RWPE2 (cell line): ENCODE results near the gene CDC42.

Experiments used
- ATAC-seq: fragments of 200-7000 bp; cut with Tn5 transposase; 3 replicates; pipeline ENCODE4 v1.9.1; 2021; ENCODE audit warnings: low read depth
- DNase-seq: peaks from one replicate; pipeline ENCODE4 v3.0.0-alpha.2; 2020; ENCODE audit warnings: low spot score
- H3K27ac ChIP-seq: fragments of 450-650 bp; 2 replicates; pipeline ENCODE4 v1.5.1; 2017; ENCODE audit warnings: mild to moderate bottlenecking; ENCODE audit not compliant: poor library complexity, severe bottlenecking
- H3K27me3 ChIP-seq: fragments of 250-450 bp; sonication (Bioruptor Pico); 2 replicates; pipeline ENCODE4 v1.5.1; 2021; ENCODE audit warnings: mild to moderate bottlenecking, moderate library complexity; ENCODE audit not compliant: insufficient read depth, poor library complexity, severe bottlenecking
- H3K36me3 ChIP-seq: fragments of 250-450 bp; sonication (Bioruptor Pico); 2 replicates; pipeline ENCODE4 v1.5.1; 2020; ENCODE audit warnings: low read depth, mild to moderate bottlenecking, moderate library complexity
- H3K4me1 ChIP-seq: fragments of 250-450 bp; sonication (Bioruptor Pico); 2 replicates; pipeline ENCODE4 v1.5.1; 2021; ENCODE audit warnings: mild to moderate bottlenecking, moderate library complexity; ENCODE audit not compliant: insufficient read depth, poor library complexity, severe bottlenecking
- H3K4me3 ChIP-seq: fragments of 250-450 bp; sonication (Bioruptor Pico); 2 replicates; pipeline ENCODE4 v1.5.1; 2021; ENCODE audit warnings: mild to moderate bottlenecking, moderate library complexity; ENCODE audit not compliant: severe bottlenecking
- H3K9me3 ChIP-seq: fragments of 250-450 bp; sonication (Bioruptor Pico); 2 replicates; pipeline ENCODE4 v1.5.1; 2021; ENCODE audit warnings: mild to moderate bottlenecking, moderate library complexity; ENCODE audit not compliant: severe bottlenecking
- CTCF ChIP-seq: fragments of 450-650 bp; IDR thresholded peaks from one replicate; pipeline ENCODE4 v1.5.1; 2017; ENCODE audit warnings: mild to moderate bottlenecking, moderate library complexity; ENCODE audit not compliant: poor library complexity, severe bottlenecking

The CDC42 gene

GRCh38 chr1:22122273-22123070, 70.0 kb downstream of the CDC42 start:
- DNase-seq: no peak
- H3K9me3 ChIP-seq: no peaks in the 10 kb centered on the region
- H3K36me3 ChIP-seq: 0 out of 2 replicates have a peak, but pooled peaks cover 3% of the 10 kb centered on the region
- H3K4me1 ChIP-seq: no peaks in the 10 kb centered on the region
- H3K4me3 ChIP-seq: no peak overlapping the region
- no peak for TF ChIP-seq CTCF
- ATAC-seq: no peak
- H3K27ac ChIP-seq: no peak overlapping the region
- no peaks in the 10 kb centered on the region for H3K27me3 ChIP-seq

DNA sequence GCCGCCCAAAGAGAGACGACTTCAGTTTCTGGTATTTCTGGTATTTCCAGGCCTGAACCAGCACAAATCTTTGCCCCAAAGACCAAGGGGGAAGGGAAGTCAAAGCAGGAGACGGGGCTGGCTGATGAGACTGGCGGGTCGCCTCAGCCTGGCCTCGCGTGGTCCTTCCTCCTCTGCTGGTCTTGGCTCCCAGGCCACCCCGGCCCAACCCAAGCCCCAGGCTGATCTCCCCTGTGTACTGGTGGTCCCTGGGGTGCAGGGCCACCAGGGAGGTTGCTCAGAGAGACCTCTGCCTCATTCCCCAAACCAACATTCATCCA, 70.5 kb downstream of the CDC42 start:
- DNase-seq (no peak), ATAC-seq (no peak)
- no peak for TF ChIP-seq CTCF
- Histone ChIP-seq H3K27ac (no peak overlapping the region), H3K27me3 (no peaks in the 10 kb centered on the region), H3K9me3 (no peaks in the 10 kb centered on the region), H3K36me3 (0 out of 2 replicates have a peak, but pooled peaks cover 3% of the 10 kb centered on the region), H3K4me3 (no peak overlapping the region), H3K4me1 (no peaks in the 10 kb centered on the region)

DNA sequence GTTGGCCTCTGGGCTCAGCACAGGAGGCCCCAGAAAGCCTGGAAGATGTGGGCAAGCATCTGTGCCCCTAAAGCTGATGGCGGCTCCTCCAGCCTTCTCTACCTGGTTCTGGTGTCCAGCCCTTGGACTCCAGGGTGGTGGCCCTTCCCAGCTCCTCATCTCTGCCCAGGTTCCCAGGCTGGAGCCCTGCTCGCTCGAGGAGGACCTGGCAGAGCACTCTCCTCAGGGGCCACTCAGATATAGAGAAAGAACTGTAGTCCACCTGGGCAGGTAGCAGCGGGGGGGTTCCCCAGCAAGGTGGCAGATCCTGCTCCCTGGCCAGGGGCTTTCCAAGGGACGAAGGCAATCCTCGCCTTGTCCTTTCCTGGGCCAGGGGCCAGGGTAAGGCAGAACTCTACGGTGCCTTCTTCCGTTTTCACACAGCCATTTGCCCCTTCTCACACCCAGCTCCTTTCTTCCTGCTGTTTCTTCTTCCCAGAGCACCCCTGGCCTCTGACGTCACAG, 71.4 kb downstream of the CDC42 start:
- DNase-seq (no peak), ATAC-seq (no peak; the same call in 2 of the 3 replicates)
- no peaks in the 10 kb centered on the region for H3K36me3 ChIP-seq
- H3K4me1 ChIP-seq: no peaks in the 10 kb centered on the region
- no peak overlapping the region for H3K4me3 ChIP-seq
- H3K27me3 ChIP-seq: no peaks in the 10 kb centered on the region
- H3K9me3 ChIP-seq: no peaks in the 10 kb centered on the region
- no peak overlapping the region for H3K27ac ChIP-seq
- TF ChIP-seq CTCF: no peak

GRCh38 chr1:22124592-22125229, 72.2 kb downstream of the CDC42 start:
- Histone ChIP-seq H3K27ac (no peak overlapping the region), H3K4me1 (no peaks in the 10 kb centered on the region), H3K36me3 (no peaks in the 10 kb centered on the region), H3K4me3 (no peak overlapping the region), H3K27me3 (no peaks in the 10 kb centered on the region), H3K9me3 (no peaks in the 10 kb centered on the region)
- no peak for TF ChIP-seq CTCF
- no peak for ATAC-seq
- no peak for DNase-seq

DNA sequence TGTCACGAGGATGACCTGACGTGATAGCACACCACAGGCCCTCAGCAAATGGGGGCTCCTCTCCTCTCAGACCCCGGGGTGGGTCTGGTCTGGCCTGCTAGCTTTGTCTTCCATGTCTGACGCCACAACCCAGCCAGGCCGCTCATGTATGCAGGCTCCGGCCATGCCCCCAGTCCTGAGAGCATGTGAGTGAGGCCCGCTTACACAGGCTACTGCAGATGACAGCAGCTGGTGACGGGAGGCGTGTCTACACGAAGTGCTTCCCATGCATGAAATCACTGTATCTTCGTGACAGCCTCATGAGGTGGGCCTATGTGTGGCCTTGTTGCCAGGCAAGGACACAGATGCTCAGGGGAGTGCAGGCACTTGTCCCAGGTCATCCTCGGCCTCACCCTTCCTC, 74.0 kb downstream of the CDC42 start:
- TF ChIP-seq CTCF: no peak
- H3K27ac ChIP-seq: no peak overlapping the region
- no peak overlapping the region for H3K4me3 ChIP-seq
- H3K27me3 ChIP-seq: no peaks in the 10 kb centered on the region
- H3K4me1 ChIP-seq: no peaks in the 10 kb centered on the region
- no peaks in the 10 kb centered on the region for H3K9me3 ChIP-seq
- H3K36me3 ChIP-seq: no peaks in the 10 kb centered on the region
- DNase-seq: no peak
- ATAC-seq: no peak
